HG03469 (cell line): ENCODE results near the gene INF2.

Experiments
- ATAC-seq: cut with Tn5 transposase; IDR thresholded peaks from one replicate; pipeline ENCODE4 v1.9.1; 2021; ENCODE audit warnings: mild to moderate bottlenecking, moderate library complexity, moderate number of reproducible peaks; ENCODE audit not compliant: unreplicated experiment

INF2 gene

DNA sequence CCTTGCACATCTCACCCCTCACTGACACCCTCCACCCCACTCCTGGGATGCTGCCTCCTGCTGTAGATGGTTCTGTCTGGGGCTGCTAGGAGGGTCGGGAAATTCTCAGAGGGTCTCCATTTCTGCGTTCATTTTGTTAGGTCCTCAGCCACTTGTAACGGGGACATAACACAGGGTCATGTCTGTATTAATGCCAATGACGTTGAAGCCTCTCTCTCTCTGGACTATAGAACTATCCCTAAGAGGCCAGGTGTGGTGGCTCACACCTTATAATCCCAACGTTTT, 78.2 kb downstream of the INF2 start:
- ATAC-seq = no peak

DNA sequence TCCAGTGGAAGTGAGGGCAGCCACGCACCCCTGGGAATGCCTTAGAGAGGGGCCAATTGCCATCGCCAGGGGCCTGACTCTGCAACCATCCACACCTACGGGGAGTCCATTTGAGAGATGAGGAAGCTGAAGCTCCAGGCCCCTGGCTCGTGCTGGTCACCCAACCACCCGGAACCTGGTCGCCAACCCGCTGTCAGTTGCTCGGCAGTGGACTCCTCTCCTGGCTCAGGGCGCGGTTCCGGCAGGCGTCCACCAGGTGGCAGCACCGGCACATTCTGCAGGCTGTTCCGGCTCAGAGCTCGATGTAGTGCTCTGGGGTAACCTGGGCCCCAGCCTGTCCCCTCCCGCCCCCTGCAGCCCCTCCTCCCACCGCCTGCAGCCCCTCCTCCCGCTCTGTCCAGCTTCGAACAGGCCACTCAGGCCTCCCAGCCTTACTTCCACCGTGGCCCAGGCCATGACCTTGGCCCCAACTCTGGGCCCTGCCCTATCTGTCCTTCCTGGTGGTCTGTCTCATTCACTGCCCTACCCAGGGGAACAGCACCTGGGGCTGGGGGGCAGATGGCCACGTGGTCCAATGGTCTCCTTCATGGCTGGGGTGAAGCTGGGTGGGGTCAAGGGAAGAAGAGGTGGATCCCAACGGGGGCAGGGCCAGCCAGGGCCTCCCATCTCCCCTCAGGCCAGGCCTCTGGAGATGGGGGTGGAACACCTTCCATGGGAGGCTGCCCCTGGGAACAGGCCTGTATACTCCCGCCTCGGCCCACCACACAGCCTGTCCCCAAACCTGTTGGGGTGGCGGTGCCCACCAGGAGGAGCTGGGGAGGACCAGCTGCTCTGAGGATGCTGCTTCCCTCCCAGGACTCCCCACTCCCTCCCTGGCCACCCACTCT, 79.3 kb downstream of the INF2 start:
- no peak for ATAC-seq

DNA sequence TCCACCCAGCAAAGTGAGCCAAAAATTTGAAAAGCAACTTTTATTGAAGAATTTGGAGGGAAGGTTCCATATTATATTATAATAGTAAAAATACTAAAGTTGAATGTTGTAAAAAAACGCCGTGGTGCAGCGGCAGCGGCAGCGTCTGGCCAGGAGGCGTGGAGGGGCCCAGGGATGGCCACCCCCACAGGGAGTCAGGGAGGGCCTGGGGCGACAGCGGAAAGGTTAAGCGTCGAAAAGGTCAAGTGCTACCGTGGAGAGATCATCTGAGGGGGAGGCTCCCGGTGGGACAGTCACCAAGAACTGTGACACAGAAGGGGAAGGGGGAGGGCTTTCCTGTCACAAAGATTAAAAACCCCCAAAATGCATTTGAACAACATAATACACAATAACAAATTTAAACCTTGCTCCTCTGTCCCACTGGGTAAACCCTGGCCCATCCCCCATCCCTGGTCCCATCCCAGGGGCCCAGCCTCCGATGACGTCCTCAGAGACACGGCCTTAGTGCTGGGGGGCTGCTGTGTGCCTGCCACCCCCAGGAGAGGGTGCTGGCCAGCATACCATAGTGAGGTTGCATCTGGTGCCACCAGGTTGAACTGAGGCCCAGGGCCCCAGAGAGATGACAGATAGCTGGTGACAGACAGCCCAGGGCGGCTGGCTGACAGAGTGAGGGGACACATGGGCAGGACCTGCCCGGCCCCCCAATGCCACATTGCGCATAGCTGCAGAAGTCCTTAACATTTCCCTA, 80.1 kb downstream of the INF2 start:
- no peak for ATAC-seq

DNA sequence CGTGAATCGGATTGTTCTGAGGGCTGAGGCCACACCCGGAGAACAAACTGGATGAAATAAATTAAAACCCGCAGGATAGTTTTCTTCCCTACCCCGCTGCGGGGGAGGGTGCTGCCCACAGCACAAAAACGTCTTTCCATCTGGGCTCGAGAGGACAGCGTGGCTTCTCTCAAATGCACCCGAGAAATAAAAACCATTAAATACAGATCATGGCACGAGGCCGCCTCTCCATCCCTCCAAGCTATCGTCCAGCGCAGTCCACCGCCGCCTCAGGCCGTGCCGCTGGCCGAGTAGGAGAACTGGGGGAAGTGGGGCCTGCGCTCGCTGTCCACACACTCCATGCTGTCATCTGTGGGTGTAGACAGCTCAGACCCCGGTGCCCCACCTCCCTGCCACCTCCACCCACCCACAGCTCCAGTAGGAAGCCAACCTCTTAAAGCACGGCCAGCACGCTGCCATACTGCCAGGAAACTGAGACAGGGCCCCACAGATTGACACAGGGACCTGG, 80.7 kb downstream of the INF2 start:
- no peak for ATAC-seq

DNA sequence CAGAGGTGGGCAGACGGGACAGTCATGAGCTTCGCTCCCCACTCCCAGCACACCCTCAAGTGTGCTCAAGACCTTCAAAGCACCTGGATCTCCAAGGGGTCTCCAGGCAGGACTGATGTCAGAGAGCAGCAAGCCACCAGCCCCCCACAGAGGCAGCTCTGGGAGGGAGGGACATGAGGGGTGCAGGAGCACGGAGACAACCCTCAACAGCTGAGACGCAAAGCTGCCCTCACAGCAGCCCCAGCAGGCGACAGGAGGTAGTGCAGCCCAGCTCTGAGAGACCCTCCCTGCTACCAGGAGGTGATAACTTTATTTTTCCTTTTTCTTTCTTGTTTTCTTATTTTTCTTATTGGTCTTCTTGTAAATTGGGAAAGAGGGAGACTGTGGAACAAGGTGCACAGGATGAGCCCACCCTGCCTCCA, 81.4 kb downstream of the INF2 start:
- ATAC-seq = no peak

DNA sequence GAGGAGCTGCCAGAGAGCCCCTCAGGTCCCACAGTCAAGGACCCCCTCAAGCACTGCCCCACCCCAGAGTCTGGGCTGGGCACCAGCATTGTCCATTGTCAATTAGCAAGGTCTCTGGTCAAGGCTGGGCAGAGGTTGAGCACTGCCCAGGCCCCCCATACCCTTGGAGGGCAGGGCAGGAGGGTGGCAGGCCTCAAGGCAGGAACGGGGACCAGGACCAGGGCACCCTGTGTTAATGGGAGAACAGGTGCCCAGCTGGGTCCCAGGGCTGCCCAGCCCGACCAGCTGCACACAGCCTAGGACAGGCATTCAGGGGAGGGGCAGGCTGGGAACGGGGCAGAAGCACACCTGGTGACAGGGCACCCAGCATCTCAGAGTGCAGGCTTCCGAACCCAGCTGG, 82.0 kb downstream of the INF2 start:
- ATAC-seq = no peak
